ENCODE measurements around the gene ABLIM1.

DNA sequence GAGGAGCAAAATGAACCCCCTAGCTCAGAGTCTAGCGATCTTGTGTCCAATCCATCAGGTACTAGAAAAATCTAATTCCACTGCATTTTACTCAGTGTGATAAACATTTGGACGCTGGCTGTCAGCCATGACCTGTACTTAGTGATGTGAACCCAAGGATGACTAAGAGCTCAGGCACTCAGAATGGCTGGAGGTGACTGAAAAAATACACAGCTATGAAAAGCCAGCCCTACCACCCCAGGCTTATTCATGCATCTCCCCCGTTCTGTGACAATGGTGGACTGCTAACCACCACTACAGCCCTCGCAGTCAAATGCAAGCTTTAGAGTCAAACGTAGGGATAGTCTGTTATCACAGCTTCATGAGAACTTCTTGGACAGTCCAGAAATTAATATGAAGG is 268.6 kb downstream of the ABLIM1 start:
- TF ChIP-seq ZZZ3 (CRISPR knock-in tag; IDR thresholded peaks at IDR 0.05; ENCODE audit: borderline replicate concordance) (no peak), RORA (CRISPR knock-in tag; IDR thresholded peaks at IDR 0.05) (no peak), SETDB1 (CRISPR knock-in tag; IDR thresholded peaks at IDR 0.05; ENCODE audit: borderline replicate concordance) (no peak)
- TF ChIP-seq, protein P1, sequence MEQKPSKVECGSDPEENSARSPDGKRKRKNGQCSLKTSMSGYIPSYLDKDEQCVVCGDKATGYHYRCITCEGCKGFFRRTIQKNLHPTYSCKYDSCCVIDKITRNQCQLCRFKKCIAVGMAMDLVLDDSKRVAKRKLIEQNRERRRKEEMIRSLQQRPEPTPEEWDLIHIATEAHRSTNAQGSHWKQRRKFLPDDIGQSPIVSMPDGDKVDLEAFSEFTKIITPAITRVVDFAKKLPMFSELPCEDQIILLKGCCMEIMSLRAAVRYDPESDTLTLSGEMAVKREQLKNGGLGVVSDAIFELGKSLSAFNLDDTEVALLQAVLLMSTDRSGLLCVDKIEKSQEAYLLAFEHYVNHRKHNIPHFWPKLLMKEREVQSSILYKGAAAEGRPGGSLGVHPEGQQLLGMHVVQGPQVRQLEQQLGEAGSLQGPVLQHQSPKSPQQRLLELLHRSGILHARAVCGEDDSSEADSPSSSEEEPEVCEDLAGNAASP (CRISPR knock-in tag; IDR thresholded peaks at IDR 0.05; ENCODE audit: borderline replicate concordance): no peak

All from HepG2 (cell line).